Neural cell (in vitro differentiated cells): ENCODE measurements around the gene HMCES.

Source experiments
- CTCF ChIP-seq: fragments of 450-650 bp; IDR thresholded peaks from 2 replicates; pipeline ENCODE4 v1.5.1; 2014; ENCODE audit warnings: antibody characterized with exemption, mild to moderate bottlenecking, moderate library complexity; ENCODE audit not compliant: poor library complexity, severe bottlenecking
- EP300 ChIP-seq: fragments of 450-650 bp; conservative IDR thresholded peaks from 2 replicates; pipeline ENCODE4 v1.6.1; 2014; ENCODE audit warnings: antibody characterized with exemption, mild to moderate bottlenecking, moderate library complexity; ENCODE audit not compliant: poor library complexity, severe bottlenecking
- EZH2 ChIP-seq: fragments of 200-600, 300-800 bp; shearing (Covaris generic), sonication (generic); IDR thresholded peaks from 2 replicates; pipeline ENCODE4 v1.6.1; 2014; ENCODE audit warnings: antibody characterized with exemption, low read length, borderline replicate concordance, mild to moderate bottlenecking; ENCODE audit not compliant: insufficient read depth, poor library complexity, severe bottlenecking
- SMC3 ChIP-seq: fragments of 450-650 bp; conservative IDR thresholded peaks from 2 replicates; pipeline ENCODE4 v1.6.1; 2014; ENCODE audit warnings: antibody characterized with exemption, mild to moderate bottlenecking, moderate library complexity; ENCODE audit not compliant: poor library complexity

- no peak for TF ChIP-seq CTCF
- TF ChIP-seq EP300: no peak
- no peak for TF ChIP-seq SMC3
- TF ChIP-seq EZH2: no peak
Observed at GRCh38 chr3:129260606-129261005, 18.1 kb upstream of the HMCES start.
